IPS-20b (cell line): ENCODE measurements around the gene KCTD14.
"Not testable (repeated sequence)": the region's sequence is repeated elsewhere in the genome, so short reads cannot be mapped to it uniquely, and the experiment has no call there.

Experiments
- H3K27ac ChIP-seq: one replicate; pipeline ENCODE4 v1.5.1; 2013; ENCODE audit warnings: low read length
- H3K27me3 ChIP-seq: 2 replicates; pipeline ENCODE4 v1.6.1; 2013; ENCODE audit warnings: mild to moderate bottlenecking, low read length, inconsistent platforms; ENCODE audit not compliant: insufficient read depth
- H3K36me3 ChIP-seq: 2 replicates; pipeline ENCODE4 v1.6.1; 2013; ENCODE audit warnings: low read depth, mild to moderate bottlenecking, inconsistent platforms, low read length, moderate library complexity; ENCODE audit not compliant: insufficient read depth
- H3K4me1 ChIP-seq: 2 replicates; pipeline ENCODE4 v1.6.1; 2013; ENCODE audit warnings: mild to moderate bottlenecking, control low read depth, inconsistent platforms, low read length, moderate library complexity; ENCODE audit not compliant: insufficient read depth
- H3K4me3 ChIP-seq: 2 replicates; pipeline ENCODE4 v1.5.1; 2013; ENCODE audit warnings: mild to moderate bottlenecking, low read length, inconsistent platforms
- H3K9ac ChIP-seq: 2 replicates; pipeline ENCODE4 v1.6.1; 2013; ENCODE audit warnings: low read depth, mild to moderate bottlenecking, inconsistent platforms, low read length, moderate library complexity
- H3K9me3 ChIP-seq: 2 replicates; pipeline ENCODE4 v1.6.1; 2013; ENCODE audit warnings: mild to moderate bottlenecking, low read depth, low read length, inconsistent platforms; ENCODE audit not compliant: insufficient read depth

KCTD14 gene

GRCh38 chr11:78044706-78045105 lies 21.6 kb upstream of the KCTD14 start:
- Histone ChIP-seq H3K27ac (no peak overlapping the region), H3K4me1 (no peaks in the 10 kb centered on the region), H3K4me3 (no peak overlapping the region), H3K9ac (no peak overlapping the region), H3K27me3 (peaks cover 8% of the 10 kb centered on the region; the same call in 1 of the 2 replicates), H3K36me3 (no peaks in the 10 kb centered on the region), H3K9me3 (no peaks in the 10 kb centered on the region)

- Histone ChIP-seq H3K4me1 (no peaks in the 10 kb centered on the region), H3K27me3 (peaks cover 8% of the 10 kb centered on the region; the same call in 1 of the 2 replicates), H3K9me3 (no peaks in the 10 kb centered on the region), H3K4me3 (no peak overlapping the region), H3K9ac (no peak overlapping the region), H3K27ac (no peak overlapping the region), H3K36me3 (no peaks in the 10 kb centered on the region)
Measured at GRCh38 chr11:78041843-78042440, 18.9 kb upstream of the KCTD14 start.

- H3K36me3 ChIP-seq, H3K9me3 ChIP-seq, H3K4me3 ChIP-seq, H3K4me1 ChIP-seq, H3K27ac ChIP-seq, H3K27me3 ChIP-seq, H3K9ac ChIP-seq: not testable (repeated sequence)
Measured at GRCh38 chr11:78041380-78041719, 18.3 kb upstream of the KCTD14 start.

DNA sequence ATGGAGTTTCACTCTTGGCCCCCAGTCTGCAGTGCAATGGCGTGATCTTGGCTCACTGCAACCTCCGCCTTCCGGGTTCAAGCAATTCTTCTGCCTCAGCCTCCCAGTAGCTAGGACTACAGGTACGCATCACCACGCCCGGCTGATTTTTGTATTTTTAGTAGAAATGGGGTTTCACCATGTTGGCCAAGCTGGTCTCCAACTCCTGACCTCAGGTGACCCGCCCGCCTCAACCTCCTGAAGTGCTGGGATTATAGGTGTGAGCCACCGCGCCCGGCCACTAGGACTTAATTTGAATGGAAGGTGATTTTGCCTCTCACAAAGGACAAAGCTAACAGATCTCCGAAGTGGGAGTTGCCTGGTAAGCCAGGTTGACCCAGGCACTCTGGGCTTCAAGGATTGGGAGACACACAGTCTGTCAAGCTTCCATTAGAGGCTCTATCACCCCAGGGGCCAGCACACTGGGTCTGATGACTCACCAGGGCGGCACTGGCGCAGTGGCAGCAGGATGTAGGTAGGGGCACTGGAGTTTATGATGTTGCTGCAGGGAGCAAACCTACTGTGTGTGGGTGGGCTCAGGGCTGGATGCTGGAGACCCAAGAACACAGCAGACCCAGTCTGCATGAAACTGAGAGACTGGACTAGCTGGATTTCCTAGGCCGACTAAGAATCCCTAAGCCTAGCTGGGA lies 17.8 kb upstream of the KCTD14 start:
- Histone ChIP-seq H3K27ac (no peak overlapping the region), H3K27me3 (peaks cover 5% of the 10 kb centered on the region; the same call in 1 of the 2 replicates), H3K4me1 (no peaks in the 10 kb centered on the region), H3K9ac (no peak overlapping the region), H3K36me3 (no peaks in the 10 kb centered on the region), H3K9me3 (no peaks in the 10 kb centered on the region), H3K4me3 (no peak overlapping the region)

GRCh38 chr11:78039919-78040671 lies 17.0 kb upstream of the KCTD14 start:
- no peaks in the 10 kb centered on the region for H3K9me3 ChIP-seq
- no peaks in the 10 kb centered on the region for H3K4me1 ChIP-seq
- no peaks in the 10 kb centered on the region for H3K27me3 ChIP-seq
- H3K36me3 ChIP-seq, result no peaks in the 10 kb centered on the region
- no peak overlapping the region for H3K4me3 ChIP-seq
- H3K9ac ChIP-seq, result no peak overlapping the region
- H3K27ac ChIP-seq, result no peak overlapping the region

DNA sequence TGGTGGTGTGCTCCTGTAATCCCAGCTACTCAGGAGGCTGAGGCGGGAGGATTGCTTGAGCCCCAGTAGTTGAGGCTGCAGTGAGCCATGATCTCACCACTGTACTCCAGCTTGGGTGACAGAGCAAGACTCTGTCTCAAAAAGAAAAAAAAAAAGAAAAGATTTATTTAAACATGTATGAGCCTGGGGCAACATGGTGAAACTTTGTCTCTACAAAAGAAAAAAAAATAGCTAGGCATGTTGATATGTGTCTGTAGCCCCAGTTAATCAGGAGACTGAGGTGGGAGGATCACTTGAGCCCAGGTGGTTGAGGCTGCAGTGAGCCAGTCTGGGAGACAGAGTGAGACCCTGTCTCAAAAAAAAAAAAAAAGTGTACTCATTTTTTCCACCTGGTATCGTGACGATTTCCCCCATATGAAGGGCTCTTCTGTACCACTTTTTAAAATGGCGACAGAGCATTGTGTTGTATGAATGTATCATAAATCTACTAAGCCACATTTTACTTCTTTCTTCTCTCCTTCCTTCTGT lies 16.4 kb upstream of the KCTD14 start:
- Histone ChIP-seq H3K9ac (no peak overlapping the region), H3K4me3 (no peak overlapping the region), H3K36me3 (no peaks in the 10 kb centered on the region), H3K9me3 (no peaks in the 10 kb centered on the region), H3K27me3 (no peaks in the 10 kb centered on the region), H3K27ac (no peak overlapping the region), H3K4me1 (no peaks in the 10 kb centered on the region)

DNA sequence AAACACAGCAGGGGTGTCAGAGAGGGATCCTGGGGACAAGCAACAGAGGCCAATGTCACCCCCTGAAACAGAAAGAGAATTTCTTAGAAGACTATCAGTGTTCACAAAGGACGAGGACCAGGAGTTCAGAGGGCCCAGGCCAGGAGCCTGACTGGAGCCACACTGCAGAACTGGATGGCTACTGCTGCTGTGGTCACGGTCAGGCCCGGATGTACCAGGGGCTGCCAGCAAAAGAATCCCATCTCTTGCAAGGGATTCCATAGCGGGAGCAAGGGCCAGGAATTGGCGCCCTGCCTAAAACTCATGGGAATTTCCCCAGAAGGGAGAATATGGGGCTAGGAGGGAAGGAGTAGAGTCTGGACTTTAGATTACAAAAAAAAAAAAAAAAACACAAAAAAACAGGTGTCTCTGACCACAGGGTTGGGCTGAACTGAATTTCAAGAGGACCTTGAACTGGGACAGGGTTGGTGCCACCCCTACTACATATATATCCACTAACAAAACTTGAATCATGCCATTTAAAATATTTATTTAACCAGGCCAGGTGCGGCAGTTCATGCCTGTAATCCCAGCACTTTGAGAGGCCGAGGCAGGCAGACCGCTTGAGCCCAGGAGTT lies 15.7 kb upstream of the KCTD14 start:
- no peaks in the 10 kb centered on the region for H3K27me3 ChIP-seq
- H3K4me1 ChIP-seq, result no peaks in the 10 kb centered on the region
- H3K4me3 ChIP-seq, result no peak overlapping the region
- H3K9me3 ChIP-seq, result no peaks in the 10 kb centered on the region
- no peak overlapping the region for H3K27ac ChIP-seq
- no peak overlapping the region for H3K9ac ChIP-seq
- no peaks in the 10 kb centered on the region for H3K36me3 ChIP-seq

DNA sequence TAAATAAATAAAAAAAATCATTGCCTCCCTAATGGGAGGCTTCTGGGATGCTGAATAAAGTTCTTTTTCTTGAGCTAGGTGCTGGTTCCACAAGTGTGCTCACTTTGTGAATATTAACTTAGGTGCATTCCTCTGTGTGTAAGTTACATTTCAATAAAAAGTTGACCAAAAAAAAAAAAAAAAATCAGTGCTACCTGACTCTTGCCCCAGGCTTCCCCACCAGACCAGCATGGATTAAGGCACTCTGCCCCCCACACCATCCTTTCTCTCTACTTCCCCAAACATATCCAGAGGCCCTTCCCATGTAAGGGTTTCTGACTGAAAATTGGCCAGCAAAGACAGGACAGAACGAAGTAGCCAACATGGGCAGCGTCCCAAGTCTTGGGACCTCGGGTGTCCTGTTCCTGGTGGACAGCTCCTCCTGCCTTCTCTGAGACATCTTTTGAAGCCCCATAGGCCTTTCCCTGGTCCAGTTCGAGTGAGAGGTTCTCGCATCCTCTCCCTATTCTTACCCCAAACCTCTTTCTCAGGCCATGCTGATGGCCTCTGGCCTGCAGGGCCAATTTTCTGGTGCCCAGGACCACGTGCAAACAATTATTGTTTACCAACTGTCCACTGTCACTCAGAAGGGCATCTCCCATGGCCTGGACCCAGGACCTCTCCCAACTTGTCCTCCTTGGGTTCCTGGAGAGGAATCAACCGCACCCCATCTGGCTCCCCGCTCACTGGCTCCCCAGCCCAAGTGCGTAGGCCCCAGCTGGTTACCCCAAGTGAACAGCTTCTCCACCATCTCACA lies 14.9 kb upstream of the KCTD14 start:
- H3K4me3 ChIP-seq, result no peak overlapping the region
- H3K4me1 ChIP-seq, result no peaks in the 10 kb centered on the region
- no peak overlapping the region for H3K27ac ChIP-seq
- no peaks in the 10 kb centered on the region for H3K27me3 ChIP-seq
- H3K9me3 ChIP-seq, result no peaks in the 10 kb centered on the region
- no peaks in the 10 kb centered on the region for H3K36me3 ChIP-seq
- H3K9ac ChIP-seq, result no peak overlapping the region

- Histone ChIP-seq H3K9ac (no peak overlapping the region), H3K36me3 (no peaks in the 10 kb centered on the region), H3K4me3 (no peak overlapping the region), H3K9me3 (no peaks in the 10 kb centered on the region), H3K4me1 (no peaks in the 10 kb centered on the region), H3K27me3 (no peaks in the 10 kb centered on the region), H3K27ac (no peak overlapping the region)
Measured at GRCh38 chr11:78037056-78037455, 14.0 kb upstream of the KCTD14 start.

DNA sequence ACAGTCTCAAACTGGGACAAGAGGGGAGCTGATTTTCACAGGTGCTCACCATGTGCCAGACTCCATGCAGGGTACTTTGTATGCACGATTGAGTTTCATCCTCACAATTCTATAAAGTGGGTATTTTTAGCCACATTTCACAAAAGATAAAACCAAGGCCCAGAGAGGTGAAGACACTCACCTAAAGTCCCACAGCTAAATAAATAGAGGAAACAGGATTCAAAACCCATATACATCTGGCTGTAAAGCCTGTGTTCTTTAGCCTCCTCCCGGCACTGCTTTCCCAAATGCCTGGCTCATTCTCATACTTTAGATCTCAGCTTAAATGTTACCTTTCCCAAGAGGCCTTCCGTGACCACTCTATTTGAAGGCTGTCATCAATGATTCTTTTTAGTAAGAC lies 13.2 kb upstream of the KCTD14 start:
- no peaks in the 10 kb centered on the region for H3K4me1 ChIP-seq
- H3K27ac ChIP-seq, result no peak overlapping the region
- no peak overlapping the region for H3K9ac ChIP-seq
- no peak overlapping the region for H3K4me3 ChIP-seq
- no peaks in the 10 kb centered on the region for H3K36me3 ChIP-seq
- no peaks in the 10 kb centered on the region for H3K27me3 ChIP-seq
- H3K9me3 ChIP-seq, result no peaks in the 10 kb centered on the region

DNA sequence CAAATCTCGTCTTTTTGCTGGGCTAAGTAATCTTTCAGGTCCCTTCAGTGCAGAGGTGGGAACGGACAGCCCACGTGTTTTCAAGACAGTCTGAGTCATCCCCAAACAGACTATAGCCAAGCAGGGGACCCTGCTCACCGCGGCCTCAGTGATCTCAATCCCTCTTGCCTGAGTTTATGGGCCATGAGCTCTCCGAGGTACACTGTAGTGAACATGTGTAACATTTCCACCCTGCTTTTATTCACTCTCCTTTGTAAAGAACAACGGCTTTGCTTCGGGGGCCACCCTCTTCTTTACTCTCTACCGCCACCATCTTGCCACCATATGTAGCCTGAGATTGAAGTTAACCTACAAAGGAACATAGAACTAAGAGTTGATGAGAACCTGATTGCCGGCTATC lies 11.5 kb upstream of the KCTD14 start:
- Histone ChIP-seq H3K27ac (no peak overlapping the region), H3K27me3 (no peaks in the 10 kb centered on the region), H3K9ac (no peak overlapping the region)

More for the DNA sequence above, 11.5 kb upstream of the KCTD14 start:
- Histone ChIP-seq H3K36me3 (no peaks in the 10 kb centered on the region), H3K4me3 (no peak overlapping the region), H3K4me1 (no peaks in the 10 kb centered on the region), H3K9me3 (no peaks in the 10 kb centered on the region)
